Lower leg skin (tissue), 4 donors: ENCODE measurements around the gene SDK2. TPM values are rescaled to one million over a fixed set of nuclear protein-coding genes. Genes with fewer than 3 reads are reported as not detected.

Experiments used
- DNase-seq, 2 donors: peaks; one replicate each; pipeline ENCODE4 v3.0.0-alpha.2; 2019; ENCODE audit warnings: low spot score in 2 of 2
- H3K4me3 ChIP-seq: fragments of 200-600 bp; sonication (generic); 2 replicates; pipeline ENCODE4 v1.5.1; 2017; ENCODE audit warnings: mild to moderate bottlenecking, low read depth; ENCODE audit not compliant: poor library complexity, severe bottlenecking
- POLR2A ChIP-seq, 2 donors: fragments of 450-650 bp; IDR thresholded peaks; one replicate each; pipeline ENCODE4 v1.6.1; 2016 to 2017; ENCODE audit warnings: antibody characterized with exemption in 2 of 2, mild to moderate bottlenecking in 1 of 2, moderate library complexity in 1 of 2
- WGBS, 2 donors: methylation state at CpG; one replicate each; pipeline ENCODE4 v1.1.5; 2018; 5-methylcytosine and 5-hydroxymethylcytosine counted together
- intact Hi-C: fragments of 100-400 bp; cut with DNase I; formaldehyde crosslinking; loops from one replicate; pipeline ENCODE4 v1.15.0; 2023; ENCODE audit warnings: low total_unique reads
- total RNA-seq, 4 donors: library from RNA; depleted of rRNA; stranded (reverse); fragments of >200 nt; gene quantifications; one replicate each; pipeline ENCODE4 v1.1.0, GENCODE V29; 2016
- TF ChIP-seq, protein P1 (sequence below), 3 donors: fragments of 450-650 bp; IDR thresholded peaks; one replicate each; pipeline ENCODE4 v1.5.1; 2016; ENCODE audit warnings: antibody characterized with exemption in 3 of 3, mild to moderate bottlenecking in 3 of 3, moderate library complexity in 2 of 3

Gene SDK2
- total RNA-seq, 4 donors from 2014 or later, result 1.5 to 4.4 (median 1.6) TPM

GRCh38 chr17:73625006-73625405, 19.2 kb downstream of the SDK2 start:
- TF ChIP-seq, protein P1, sequence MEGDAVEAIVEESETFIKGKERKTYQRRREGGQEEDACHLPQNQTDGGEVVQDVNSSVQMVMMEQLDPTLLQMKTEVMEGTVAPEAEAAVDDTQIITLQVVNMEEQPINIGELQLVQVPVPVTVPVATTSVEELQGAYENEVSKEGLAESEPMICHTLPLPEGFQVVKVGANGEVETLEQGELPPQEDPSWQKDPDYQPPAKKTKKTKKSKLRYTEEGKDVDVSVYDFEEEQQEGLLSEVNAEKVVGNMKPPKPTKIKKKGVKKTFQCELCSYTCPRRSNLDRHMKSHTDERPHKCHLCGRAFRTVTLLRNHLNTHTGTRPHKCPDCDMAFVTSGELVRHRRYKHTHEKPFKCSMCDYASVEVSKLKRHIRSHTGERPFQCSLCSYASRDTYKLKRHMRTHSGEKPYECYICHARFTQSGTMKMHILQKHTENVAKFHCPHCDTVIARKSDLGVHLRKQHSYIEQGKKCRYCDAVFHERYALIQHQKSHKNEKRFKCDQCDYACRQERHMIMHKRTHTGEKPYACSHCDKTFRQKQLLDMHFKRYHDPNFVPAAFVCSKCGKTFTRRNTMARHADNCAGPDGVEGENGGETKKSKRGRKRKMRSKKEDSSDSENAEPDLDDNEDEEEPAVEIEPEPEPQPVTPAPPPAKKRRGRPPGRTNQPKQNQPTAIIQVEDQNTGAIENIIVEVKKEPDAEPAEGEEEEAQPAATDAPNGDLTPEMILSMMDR (IDR thresholded peaks at IDR 0.05), result no peak
- TF ChIP-seq POLR2A (IDR thresholded peaks at IDR 0.05), result no peak
- no peak for DNase-seq
- WGBS, 2 donors, result 51 to 73% methylated on average over 7 of the region's 7 CpGs

GRCh38 chr17:73624496-73624988, 19.7 kb downstream of the SDK2 start:
- 69 to 86% methylated on average over 7 of the region's 7 CpGs for WGBS, 2 donors
- H3K4me3 ChIP-seq, result no peak overlapping the region
- intact Hi-C loops, result no loop called here
- TF ChIP-seq POLR2A (IDR thresholded peaks at IDR 0.05), result no peak
- TF ChIP-seq, protein P1 (IDR thresholded peaks at IDR 0.05), result no peak
- DNase-seq, result no peak

More at GRCh38 chr17:73625006-73625405, 19.2 kb downstream of the SDK2 start:
- H3K4me3 ChIP-seq, result no peak overlapping the region
- intact Hi-C loops, result no loop called here

DNA sequence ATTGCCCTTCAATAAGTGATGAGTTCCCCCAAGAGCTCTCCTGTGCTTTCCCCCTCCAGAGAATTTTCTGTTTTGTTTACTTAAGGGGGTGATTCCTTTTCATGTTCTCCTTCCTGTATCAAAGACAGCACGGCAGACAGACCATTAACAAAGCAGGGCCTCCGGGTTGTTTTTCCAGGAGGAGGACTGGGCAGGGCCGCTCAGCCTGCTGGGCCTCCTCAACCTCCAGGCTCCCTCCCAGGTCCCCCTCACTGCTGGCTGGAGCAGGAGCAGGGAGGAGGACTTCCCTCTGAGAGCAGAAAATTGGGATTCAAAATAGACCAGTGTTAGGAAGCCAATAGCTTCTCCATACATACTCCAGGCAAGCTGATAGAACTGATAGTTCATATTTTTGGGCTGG, 20.4 kb downstream of the SDK2 start:
- 41 to 57% methylated on average over 3 of the region's 3 CpGs for WGBS, 2 donors
- DNase-seq, result no peak
- TF ChIP-seq, protein P1 (IDR thresholded peaks at IDR 0.05), result no peak
- no peak for TF ChIP-seq POLR2A (IDR thresholded peaks at IDR 0.05)
- intact Hi-C loops, result no loop called here
- H3K4me3 ChIP-seq, result no peak overlapping the region

GRCh38 chr17:73623247-73623646, 21.0 kb downstream of the SDK2 start:
- no peak for TF ChIP-seq POLR2A (IDR thresholded peaks at IDR 0.05)
- TF ChIP-seq, protein P1 (IDR thresholded peaks at IDR 0.05), result no peak
- WGBS, 2 donors, result 89 to 91% methylated on average over 2 of the region's 2 CpGs
- DNase-seq, result no peak
- intact Hi-C loops, result no loop called here
- no peak overlapping the region for H3K4me3 ChIP-seq

DNA sequence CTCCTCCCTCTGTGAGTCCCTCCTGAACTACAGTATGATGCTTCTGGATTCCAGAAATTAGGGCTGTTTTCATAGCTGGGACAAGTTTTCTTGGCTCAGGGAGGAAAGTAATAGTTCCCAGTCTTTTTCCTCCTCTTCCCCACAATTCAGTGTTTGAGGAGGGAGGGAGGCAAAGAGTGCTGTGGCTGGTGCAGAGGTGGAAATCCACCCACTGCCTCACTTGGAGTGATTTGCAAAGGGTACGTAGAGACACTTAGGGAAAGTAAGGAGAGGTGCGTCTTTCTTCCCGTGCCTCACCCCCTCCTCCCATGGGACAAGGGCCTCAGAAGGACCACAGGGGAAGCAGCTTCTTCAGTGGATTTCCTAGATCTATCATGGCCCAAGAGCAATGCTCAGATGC, 21.9 kb downstream of the SDK2 start:
- WGBS, 2 donors, result 95 to 97% methylated on average over 3 of the region's 3 CpGs
- TF ChIP-seq POLR2A (IDR thresholded peaks at IDR 0.05), result no peak
- TF ChIP-seq, protein P1 (IDR thresholded peaks at IDR 0.05), result no peak
- H3K4me3 ChIP-seq, result no peak overlapping the region
- DNase-seq, result no peak
- intact Hi-C loops, result no loop called here

DNA sequence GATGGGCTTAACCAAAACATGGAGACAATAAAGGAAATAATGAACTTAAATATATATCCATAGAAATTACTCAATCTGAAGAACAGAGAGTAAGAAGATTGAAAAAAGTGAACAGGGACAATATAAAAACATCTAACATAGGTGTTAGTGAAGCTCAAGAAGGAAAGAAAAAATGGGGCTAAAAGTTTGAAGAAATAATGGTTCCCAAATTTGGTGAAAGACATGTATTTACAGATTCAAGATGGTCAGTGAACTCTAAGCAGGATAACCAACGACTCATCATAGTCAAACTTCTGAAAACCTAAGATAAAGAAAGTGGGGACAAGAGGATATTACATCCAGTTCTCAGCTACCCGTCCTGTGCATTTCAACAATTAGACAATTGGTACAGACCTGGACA, 22.6 kb downstream of the SDK2 start:
- WGBS, 2 donors, result 90 to 93% methylated on average over 2 of the region's 2 CpGs
- H3K4me3 ChIP-seq, result no peak overlapping the region
- intact Hi-C loops, result no loop called here
- DNase-seq, result no peak
- no peak for TF ChIP-seq POLR2A (IDR thresholded peaks at IDR 0.05)
- TF ChIP-seq, protein P1 (IDR thresholded peaks at IDR 0.05), result no peak
